H9 (cell line): ENCODE data around the gene SAXO1. TPM values are rescaled to one million over a fixed set of nuclear protein-coding genes. Genes with fewer than 3 reads are reported as not detected.
A peak's percentile ranks its signal among the peaks of the same experiment; 100 is the strongest.

ENCODE experiments used
- DNase-seq: peaks from one replicate; pipeline ENCODE4 v3.0.0-alpha.2; 2017
- H2AFZ ChIP-seq: one replicate; pipeline ENCODE4 v1.6.1; 2013; ENCODE audit warnings: mild to moderate bottlenecking, low read length, control low read depth, moderate library complexity
- H2AK5ac ChIP-seq: 2 replicates; pipeline ENCODE4 v1.6.1; 2013; ENCODE audit warnings: low read length, control low read depth, mixed read lengths; ENCODE audit not compliant: insufficient read length
- H2BK120ac ChIP-seq: one replicate; pipeline ENCODE4 v1.6.1; 2013; ENCODE audit warnings: low read depth, mild to moderate bottlenecking, low read length, control low read depth, inconsistent platforms; ENCODE audit not compliant: poor library complexity, severe bottlenecking
- H2BK12ac ChIP-seq: 2 replicates; pipeline ENCODE4 v1.6.1; 2013; ENCODE audit warnings: low read length, control low read depth, mixed read lengths, low read depth; ENCODE audit not compliant: insufficient read length
- H2BK15ac ChIP-seq: 2 replicates; pipeline ENCODE4 v1.6.1; 2013; ENCODE audit warnings: low read depth, low read length, control low read depth
- H2BK20ac ChIP-seq: one replicate; pipeline ENCODE4 v1.6.1; 2013; ENCODE audit warnings: low read depth, mild to moderate bottlenecking, low read length, control low read depth, inconsistent platforms; ENCODE audit not compliant: poor library complexity, severe bottlenecking
- H2BK5ac ChIP-seq: 2 replicates; pipeline ENCODE4 v1.6.1; 2013; ENCODE audit warnings: low read length, control low read depth, mixed read lengths; ENCODE audit not compliant: insufficient read length
- H3K14ac ChIP-seq: 2 replicates; pipeline ENCODE4 v1.6.1; 2013; ENCODE audit warnings: low read length, control low read depth; ENCODE audit not compliant: insufficient read depth
- H3K18ac ChIP-seq: 2 replicates; pipeline ENCODE4 v1.6.1; 2013; ENCODE audit warnings: low read depth, mild to moderate bottlenecking, mixed read lengths, low read length, control low read depth; ENCODE audit not compliant: insufficient read length
- H3K23ac ChIP-seq: 2 replicates; pipeline ENCODE4 v1.6.1; 2013; ENCODE audit warnings: low read length, control low read depth, mixed read lengths, low read depth; ENCODE audit not compliant: insufficient read length
- H3K23me2 ChIP-seq: 2 replicates; pipeline ENCODE4 v1.6.1; 2013; ENCODE audit warnings: low read depth, mild to moderate bottlenecking, mixed read lengths, low read length, control low read depth; ENCODE audit not compliant: insufficient read length, poor library complexity, severe bottlenecking
- H3K27ac ChIP-seq: 2 replicates; pipeline ENCODE4 v1.5.1; 2013; ENCODE audit warnings: low read length, control low read depth, mixed read lengths, low read depth; ENCODE audit not compliant: insufficient read length
- H3K27me3 ChIP-seq: 2 replicates; pipeline ENCODE4 v1.6.1; 2013; ENCODE audit warnings: low read length, control low read depth, inconsistent platforms; ENCODE audit not compliant: insufficient read depth
- H3K4ac ChIP-seq: 2 replicates; pipeline ENCODE4 v1.6.1; 2013; ENCODE audit warnings: low read depth, mild to moderate bottlenecking, control low read depth, inconsistent platforms, low read length, moderate library complexity
- H3K4me1 ChIP-seq: 2 replicates; pipeline ENCODE4 v1.6.1; 2013; ENCODE audit warnings: low read length, control low read depth, inconsistent platforms; ENCODE audit not compliant: insufficient read depth
- H3K4me2 ChIP-seq: 2 replicates; pipeline ENCODE4 v1.6.1; 2013; ENCODE audit warnings: low read length, control low read depth, mixed read lengths; ENCODE audit not compliant: insufficient read length, insufficient read depth
- H3K56ac ChIP-seq: 2 replicates; pipeline ENCODE4 v1.6.1; 2013; ENCODE audit warnings: low read depth, mild to moderate bottlenecking, mixed read lengths, low read length, control low read depth; ENCODE audit not compliant: insufficient read length
- H3K79me1 ChIP-seq: 2 replicates; pipeline ENCODE4 v1.6.1; 2013; ENCODE audit warnings: low read depth, mild to moderate bottlenecking, moderate library complexity, low read length, control low read depth, inconsistent platforms; ENCODE audit not compliant: insufficient read depth, poor library complexity, severe bottlenecking
- H3K79me2 ChIP-seq: 2 replicates; pipeline ENCODE4 v1.6.1; 2013; ENCODE audit warnings: low read length, control low read depth, inconsistent platforms; ENCODE audit not compliant: insufficient read depth
- H3K9ac ChIP-seq: 2 replicates; pipeline ENCODE4 v1.6.1; 2013; ENCODE audit warnings: low read length, control low read depth, mixed read lengths; ENCODE audit not compliant: insufficient read length; ENCODE audit errors: extremely low read depth
- H3K9me3 ChIP-seq: one replicate; pipeline ENCODE4 v1.6.1; 2013; ENCODE audit warnings: low read depth, low read length, inconsistent platforms; ENCODE audit not compliant: control insufficient read depth
- H3T11ph ChIP-seq: one replicate; pipeline ENCODE4 v1.6.1; 2013; ENCODE audit warnings: mild to moderate bottlenecking, low read length, control low read depth, inconsistent platforms
- H4K20me1 ChIP-seq: one replicate; pipeline ENCODE4 v1.6.1; 2013; ENCODE audit not compliant: control insufficient read depth, insufficient read length, insufficient read depth
- H4K5ac ChIP-seq: 2 replicates; pipeline ENCODE4 v1.6.1; 2013; ENCODE audit warnings: low read depth, mild to moderate bottlenecking, mixed read lengths, low read length, control low read depth; ENCODE audit not compliant: insufficient read length
- H4K8ac ChIP-seq: replicated peaks from 2 replicates; pipeline ENCODE4 v1.6.1; 2013; ENCODE audit warnings: low read length, control low read depth, mixed read lengths, low read depth; ENCODE audit not compliant: insufficient read length
- H4K91ac ChIP-seq: 2 replicates; pipeline ENCODE4 v1.6.1; 2013; ENCODE audit warnings: low read depth, mild to moderate bottlenecking, moderate library complexity, mixed read lengths, low read length, control low read depth; ENCODE audit not compliant: insufficient read length
- H3K27ac Mint-ChIP-seq, 3 experiments: 2 replicates in 2 of 3; 3 replicates in 1 of 3; pipeline ENCODE4 v1.8.0; 2020 to 2021; ENCODE audit warnings: mixed read lengths in 3 of 3, mild to moderate bottlenecking in 1 of 3, moderate library complexity in 1 of 3
- H3K27me3 Mint-ChIP-seq: 2 replicates; pipeline ENCODE4 v1.8.0; 2021; ENCODE audit warnings: low read depth, mild to moderate bottlenecking, moderate library complexity, mixed read lengths
- H3K36me3 Mint-ChIP-seq, 3 experiments: 2 replicates in 2 of 3; 3 replicates in 1 of 3; pipeline ENCODE4 v1.8.0; 2020 to 2021; ENCODE audit warnings: low read depth in 3 of 3, mixed read lengths in 3 of 3; ENCODE audit not compliant: insufficient read depth in 1 of 3
- H3K4me1 Mint-ChIP-seq, 2 experiments: 2 replicates each; pipeline ENCODE4 v1.8.0; 2020; ENCODE audit warnings: mixed read lengths in 2 of 2
- H3K4me3 Mint-ChIP-seq, 2 experiments: 2 replicates in 1 of 2; 3 replicates in 1 of 2; pipeline ENCODE4 v1.8.0; 2020 to 2021; ENCODE audit warnings: mild to moderate bottlenecking in 2 of 2, mixed read lengths in 2 of 2, moderate library complexity in 1 of 2
- H3K9me3 Mint-ChIP-seq, 2 experiments: 2 replicates in 1 of 2; 3 replicates in 1 of 2; pipeline ENCODE4 v1.8.0; 2020; ENCODE audit warnings: mild to moderate bottlenecking in 2 of 2, mixed read lengths in 2 of 2, moderate library complexity in 1 of 2
- WGBS: extraction: QIAGEN DNeasy Blood & Tissue Kit; methylation state at CpG from one replicate; pipeline ENCODE4 v1.1.7; 2013; ENCODE audit warnings: missing lambda C conversion rate, low lambda C conversion rate, mixed read lengths; ENCODE audit not compliant: insufficient read length; ENCODE audit errors: extremely low coverage; 5-methylcytosine and 5-hydroxymethylcytosine counted together
- total RNA-seq: library from RNA; stranded (reverse); gene quantifications from 2 replicates; pipeline ENCODE4 v1.2.1, GENCODE V29; 2021
- TF ChIP-seq, protein P1 (sequence below): fragments of 200-600 bp; sonication (generic); conservative IDR thresholded peaks from 3 replicates; pipeline ENCODE4 v1.8.0; 2021; ENCODE audit warnings: antibody characterized with exemption, mild to moderate bottlenecking

Gene SAXO1
- total RNA-seq, 1 experiment from 2014 or later = 0.09 TPM

DNA sequence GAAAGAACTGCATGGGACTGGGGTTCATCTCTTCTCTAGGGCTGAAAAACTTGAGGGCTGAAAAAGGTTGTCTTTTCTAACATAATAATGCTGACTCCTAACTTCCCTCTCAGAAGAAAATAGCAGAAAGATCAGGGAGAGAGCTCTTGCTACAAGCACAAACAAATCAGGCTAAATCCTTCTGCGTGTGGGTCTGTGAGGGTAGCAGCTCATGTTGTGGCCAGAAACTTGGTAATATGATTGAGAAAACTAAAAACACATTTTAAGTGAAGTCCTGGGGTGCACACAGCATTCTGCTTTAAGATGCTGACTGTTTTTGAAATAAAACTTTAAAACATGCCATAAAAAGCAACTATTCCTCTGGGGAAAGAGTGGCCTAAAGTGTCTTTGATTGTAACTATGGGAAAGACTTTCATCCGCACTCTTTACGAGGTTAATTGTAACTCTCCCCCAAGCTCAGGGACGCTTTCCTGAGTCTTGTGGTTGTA, 56.7 kb downstream of the SAXO1 start:
- no peaks in the 10 kb centered on the region for H3K9me3 ChIP-seq
- H3K27me3 ChIP-seq = no peaks in the 10 kb centered on the region
- H3K27me3 Mint-ChIP-seq = no peaks in the 10 kb centered on the region
- H3K14ac ChIP-seq = no peak overlapping the region
- H2BK15ac ChIP-seq = no peak overlapping the region
- H3K4me3 Mint-ChIP-seq = no peak overlapping the region
- H4K91ac ChIP-seq = no peak overlapping the region
- no peaks in the 10 kb centered on the region for H3K23me2 ChIP-seq
- H3K4me2 ChIP-seq = no peak overlapping the region
- H3K79me1 ChIP-seq = no peaks in the 10 kb centered on the region
- no peaks in the 10 kb centered on the region for H3K36me3 Mint-ChIP-seq
- no peak overlapping the region for H3K23ac ChIP-seq
- H3K56ac ChIP-seq = no peak overlapping the region
- TF ChIP-seq, protein P1, sequence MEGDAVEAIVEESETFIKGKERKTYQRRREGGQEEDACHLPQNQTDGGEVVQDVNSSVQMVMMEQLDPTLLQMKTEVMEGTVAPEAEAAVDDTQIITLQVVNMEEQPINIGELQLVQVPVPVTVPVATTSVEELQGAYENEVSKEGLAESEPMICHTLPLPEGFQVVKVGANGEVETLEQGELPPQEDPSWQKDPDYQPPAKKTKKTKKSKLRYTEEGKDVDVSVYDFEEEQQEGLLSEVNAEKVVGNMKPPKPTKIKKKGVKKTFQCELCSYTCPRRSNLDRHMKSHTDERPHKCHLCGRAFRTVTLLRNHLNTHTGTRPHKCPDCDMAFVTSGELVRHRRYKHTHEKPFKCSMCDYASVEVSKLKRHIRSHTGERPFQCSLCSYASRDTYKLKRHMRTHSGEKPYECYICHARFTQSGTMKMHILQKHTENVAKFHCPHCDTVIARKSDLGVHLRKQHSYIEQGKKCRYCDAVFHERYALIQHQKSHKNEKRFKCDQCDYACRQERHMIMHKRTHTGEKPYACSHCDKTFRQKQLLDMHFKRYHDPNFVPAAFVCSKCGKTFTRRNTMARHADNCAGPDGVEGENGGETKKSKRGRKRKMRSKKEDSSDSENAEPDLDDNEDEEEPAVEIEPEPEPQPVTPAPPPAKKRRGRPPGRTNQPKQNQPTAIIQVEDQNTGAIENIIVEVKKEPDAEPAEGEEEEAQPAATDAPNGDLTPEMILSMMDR = no peak
- H2BK120ac ChIP-seq = no peak overlapping the region
- H2BK12ac ChIP-seq = no peak overlapping the region
- no peak overlapping the region for H3T11ph ChIP-seq
- H2AK5ac ChIP-seq = no peak overlapping the region
- peaks cover 1% of the 10 kb centered on the region; the same call in 1 of the 2 replicates for H3K79me2 ChIP-seq
- H3K9me3 Mint-ChIP-seq = no peaks in the 10 kb centered on the region
- H2AFZ ChIP-seq = no peak overlapping the region
- H4K8ac ChIP-seq = no peak overlapping the region
- H3K4ac ChIP-seq = no peak overlapping the region
- no peak overlapping the region for H3K9ac ChIP-seq
- H3K27ac ChIP-seq = no peak overlapping the region
- no CpG with 5 or more reads among the region's 4 CpGs for WGBS
- no peak for DNase-seq
- H2BK20ac ChIP-seq = no peak overlapping the region
- no peak overlapping the region for H3K18ac ChIP-seq
- H4K5ac ChIP-seq = no peak overlapping the region
- H3K27ac Mint-ChIP-seq = peak overlapping the region in 1 of 3 experiments; percentile 46; a peak in 1 of 7 replicates
- no peaks in the 10 kb centered on the region for H4K20me1 ChIP-seq
- no peaks in the 10 kb centered on the region for H3K4me1 ChIP-seq
- peaks cover 1 to 9% of the 10 kb centered on the region in 2 experiments; a peak in 3 of 4 replicates for H3K4me1 Mint-ChIP-seq
- H2BK5ac ChIP-seq = no peak overlapping the region
